Stimulated activated CD8-positive, alpha-beta memory T cell treated with anti-CD3 and anti-CD28 coated beads, Interleukin-15, amount 100 ng/mL, for 48 hours (primary cell): ENCODE data around the gene P2RY8.
"Not testable (repeated sequence)": the region's sequence is repeated elsewhere in the genome, so short reads cannot be mapped to it uniquely, and the experiment has no call there.

Source experiments
- DNase-seq, 2 donors: peaks; one replicate each; pipeline ENCODE4 v3.0.0-alpha.2; 2020; ENCODE audit warnings: low read depth in 2 of 2

Gene P2RY8

DNA sequence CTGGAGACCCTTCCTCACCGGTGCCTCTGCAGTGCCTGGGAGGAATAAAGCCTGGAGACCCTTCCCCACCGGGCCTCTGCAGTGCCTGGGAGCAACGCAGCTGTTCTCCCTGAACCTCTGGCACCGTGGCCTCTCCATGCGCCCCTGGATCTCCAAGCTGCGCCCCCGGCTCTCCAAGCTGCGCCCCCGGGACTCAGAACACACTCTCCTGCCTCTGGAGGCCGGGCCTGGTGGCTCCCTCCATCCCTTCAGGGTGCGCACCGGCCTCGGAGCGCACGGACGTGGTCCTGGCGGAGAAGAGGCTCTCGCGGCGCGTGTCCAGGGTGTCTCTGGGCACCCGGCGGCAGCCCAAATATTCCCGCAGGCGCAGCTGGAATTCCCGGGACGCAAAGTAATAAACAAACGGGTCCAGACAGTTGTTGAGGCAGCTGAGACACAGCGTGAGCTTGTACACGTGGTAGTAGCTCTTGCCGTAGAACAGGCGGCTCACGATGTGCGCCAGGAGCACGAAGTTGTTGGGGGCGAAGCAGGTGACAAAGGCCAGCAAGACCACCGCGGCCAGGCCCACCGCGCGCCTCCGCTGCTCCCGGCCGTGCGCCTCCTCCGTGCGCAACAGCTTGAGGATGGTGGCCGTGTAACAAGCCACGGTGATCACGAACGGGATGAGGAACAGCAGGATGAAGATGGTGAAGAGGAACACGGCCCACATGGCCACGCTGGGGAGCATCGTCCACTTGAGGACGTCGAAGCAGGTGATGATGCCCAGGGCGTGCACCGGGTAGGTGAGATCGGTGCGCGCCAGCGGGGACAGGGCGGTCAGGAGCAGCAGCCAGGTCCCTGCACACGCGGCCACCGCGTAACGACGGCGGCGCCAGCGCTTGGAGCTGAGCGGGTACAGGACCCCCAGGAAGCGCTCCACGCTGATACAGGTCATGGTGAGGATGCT lies 71.4 kb downstream of the P2RY8 start:
- DNase-seq: no peak

DNA sequence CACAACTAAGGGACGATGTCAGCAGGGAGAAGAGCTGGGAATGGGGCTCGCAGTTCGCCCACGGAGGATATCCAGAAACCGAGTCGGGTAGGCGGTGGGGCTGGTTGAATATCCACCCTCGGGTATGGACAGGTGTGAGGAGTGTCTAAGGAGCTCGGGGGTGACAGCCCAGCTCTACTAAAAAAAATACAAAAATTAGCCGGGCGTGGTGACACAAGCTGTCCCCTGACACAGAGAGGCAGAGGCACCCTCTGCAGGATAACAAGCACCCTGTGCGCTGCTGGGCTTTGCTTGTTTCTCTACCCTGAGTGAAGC lies 72.1 kb downstream of the P2RY8 start:
- DNase-seq: no peak

DNA sequence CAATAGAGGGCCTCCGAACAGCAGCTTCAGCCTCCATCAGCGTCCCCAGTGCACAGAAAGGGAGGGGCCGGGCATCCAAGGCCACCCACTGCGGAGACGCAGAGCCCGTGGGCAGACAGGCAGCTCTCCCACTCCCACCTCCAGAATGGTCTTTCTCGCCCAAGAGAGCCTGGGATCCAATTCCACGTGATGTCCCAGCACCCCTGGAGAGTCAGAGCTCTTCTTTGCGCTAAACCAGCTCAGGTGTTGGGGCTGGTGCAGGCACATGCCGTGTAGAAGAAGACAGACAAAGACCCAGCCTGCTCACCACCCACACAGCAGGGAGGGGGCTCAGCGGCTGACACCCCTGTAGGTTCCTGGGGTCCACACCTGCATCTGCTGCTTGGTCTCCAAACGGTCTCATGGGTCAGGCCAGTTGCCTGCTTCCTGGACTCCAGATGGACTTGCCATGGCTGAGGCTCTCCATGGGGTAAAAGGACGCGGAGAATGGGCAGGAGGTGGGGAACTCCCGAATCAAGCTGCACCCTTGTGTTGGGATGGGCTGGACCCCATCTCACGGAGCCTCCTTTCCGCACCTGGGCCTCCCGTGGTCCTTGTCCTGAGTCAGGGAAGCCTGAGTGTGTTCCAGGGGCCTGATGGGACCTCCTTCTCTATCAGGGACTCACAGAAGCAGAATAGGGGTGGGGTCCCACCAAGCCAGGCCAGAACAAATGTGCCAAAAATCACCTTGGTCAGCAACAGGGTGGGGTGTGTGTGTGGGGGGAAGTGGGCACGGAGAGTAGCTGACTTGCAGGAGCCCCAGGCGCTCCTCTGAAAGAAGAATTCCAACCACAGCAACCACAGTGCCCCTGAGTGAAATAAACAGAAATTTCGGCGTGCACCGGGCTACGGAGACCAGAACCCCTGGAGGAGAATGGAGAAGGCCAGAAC lies 72.7 kb downstream of the P2RY8 start:
- DNase-seq: peak in 1 of 2 donors; percentile 45

DNA sequence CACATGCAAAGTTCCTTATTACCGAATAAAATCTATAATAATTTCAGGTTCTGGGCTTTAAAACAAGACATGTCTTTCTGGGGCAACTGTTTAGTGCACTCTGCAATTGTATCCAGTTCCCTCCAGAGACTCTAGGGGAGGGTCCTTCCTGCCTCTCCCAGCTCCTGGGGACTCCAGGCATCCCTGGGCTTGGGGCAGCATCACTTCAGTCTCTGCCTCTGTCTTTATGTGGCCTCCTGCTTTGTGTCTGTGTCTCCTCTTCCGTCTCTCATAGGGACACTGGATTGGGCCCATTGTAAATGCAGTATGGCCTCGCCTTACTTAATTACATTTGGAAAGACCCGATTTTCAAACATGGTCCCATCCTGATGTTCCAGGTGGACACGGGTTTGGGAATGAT lies 73.4 kb downstream of the P2RY8 start:
- DNase-seq: no peak

DNA sequence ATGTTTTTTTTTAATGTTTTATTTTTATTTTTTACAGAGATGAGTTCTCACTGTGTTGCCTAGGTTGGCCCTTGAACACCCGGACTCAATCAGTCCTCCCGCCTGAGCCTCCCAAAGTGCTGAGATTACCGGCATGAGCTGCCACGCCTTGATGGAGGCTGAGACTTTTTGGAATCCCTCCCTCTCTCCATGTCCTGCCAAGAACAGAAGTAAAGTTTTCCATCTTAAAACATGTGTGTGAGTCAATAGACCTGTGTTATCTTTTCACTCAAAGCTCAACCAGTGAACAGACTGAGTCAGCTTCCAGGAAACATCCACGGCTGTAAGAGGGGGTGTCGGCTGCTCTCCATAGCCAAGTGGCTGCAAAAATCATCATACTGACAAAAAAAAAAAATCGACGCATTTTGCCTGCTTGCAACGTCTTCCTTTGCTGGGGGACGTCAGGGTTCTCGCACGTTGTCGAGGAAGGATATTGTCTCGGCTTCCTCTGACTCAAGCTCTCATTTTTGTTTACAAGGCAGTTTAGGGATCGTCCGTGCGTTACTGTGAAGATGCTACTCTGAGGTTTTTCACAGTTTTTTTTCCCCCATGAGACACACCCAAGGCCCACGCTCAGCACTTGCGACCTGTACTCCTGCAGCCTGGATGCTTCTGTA lies 74.3 kb downstream of the P2RY8 start:
- peak; percentile 56 to 71 for DNase-seq

DNA sequence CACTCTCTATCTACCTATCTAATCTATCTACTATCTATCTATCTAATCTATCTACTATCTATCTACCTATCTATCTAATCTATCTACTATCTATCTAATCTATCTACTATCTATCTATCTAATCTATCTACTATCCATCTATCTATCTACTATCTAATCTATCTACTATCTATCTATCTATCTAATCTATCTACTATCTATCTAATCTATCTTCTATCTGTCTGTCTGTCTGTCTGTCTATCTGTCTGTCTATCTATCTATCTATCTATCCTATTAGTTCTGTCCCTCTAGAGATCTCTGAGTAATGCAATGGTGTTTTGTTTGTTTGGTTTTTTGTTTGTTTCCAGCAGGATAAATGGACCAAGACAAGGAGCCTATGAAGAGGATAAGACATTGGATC lies 74.9 kb downstream of the P2RY8 start:
- DNase-seq: no peak

DNA sequence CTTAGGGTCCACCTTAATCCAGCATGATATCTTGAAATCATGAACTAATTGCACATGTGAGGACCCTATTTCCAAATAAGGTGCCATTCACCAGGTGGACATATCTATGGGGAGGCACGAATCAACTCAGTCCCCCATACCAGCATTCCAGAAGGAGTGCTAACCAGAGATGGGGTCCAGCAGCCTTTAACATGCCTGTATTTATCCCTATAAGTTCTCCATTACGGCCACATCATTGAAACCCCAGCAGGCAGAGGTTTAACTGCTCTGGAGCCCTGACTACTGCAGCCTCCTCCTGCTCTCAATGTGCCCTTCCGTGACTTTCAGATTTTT lies 81.1 kb downstream of the P2RY8 start:
- DNase-seq: no peak

DNA sequence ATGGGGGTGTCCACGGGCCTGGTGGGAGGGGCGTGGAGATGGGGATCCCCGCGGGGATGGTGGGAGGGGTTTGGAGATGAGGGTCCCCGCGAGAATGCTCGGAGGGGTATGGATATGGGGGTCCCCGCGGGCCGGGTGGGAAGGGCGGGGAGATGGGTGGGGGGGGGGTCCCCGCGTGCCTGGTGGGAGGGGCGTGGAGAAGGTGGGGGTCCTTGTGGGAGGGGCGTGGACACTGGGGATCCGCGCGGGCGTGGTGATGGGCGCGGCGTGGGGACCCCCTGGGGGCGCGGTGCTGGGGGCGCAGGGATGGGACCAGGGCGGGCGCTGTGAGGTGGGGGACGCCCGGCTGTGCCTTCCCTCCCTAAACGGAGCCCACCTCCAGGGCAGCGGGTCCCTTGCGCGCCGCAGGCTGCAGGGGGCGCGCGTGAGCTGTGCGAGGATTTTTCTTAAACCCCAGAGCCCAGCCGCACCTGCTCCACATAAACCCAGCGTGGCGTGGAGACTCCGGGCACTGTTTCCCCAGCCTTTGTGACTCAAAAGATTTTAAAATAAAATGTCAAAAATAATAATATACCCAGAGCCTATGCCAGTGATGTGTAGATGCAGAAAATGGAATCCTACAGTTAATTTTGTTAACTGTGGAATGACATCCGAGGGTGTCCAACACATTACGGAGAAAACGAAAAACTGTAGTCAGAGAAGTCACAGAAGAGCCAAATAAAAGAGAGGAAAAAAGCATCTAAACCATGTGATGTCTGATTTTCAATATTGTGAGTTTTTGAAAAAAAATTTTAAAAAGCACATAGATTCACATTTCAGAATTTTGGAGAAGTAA lies 82.8 kb downstream of the P2RY8 start:
- DNase-seq: peak; percentile 83 to 84

DNA sequence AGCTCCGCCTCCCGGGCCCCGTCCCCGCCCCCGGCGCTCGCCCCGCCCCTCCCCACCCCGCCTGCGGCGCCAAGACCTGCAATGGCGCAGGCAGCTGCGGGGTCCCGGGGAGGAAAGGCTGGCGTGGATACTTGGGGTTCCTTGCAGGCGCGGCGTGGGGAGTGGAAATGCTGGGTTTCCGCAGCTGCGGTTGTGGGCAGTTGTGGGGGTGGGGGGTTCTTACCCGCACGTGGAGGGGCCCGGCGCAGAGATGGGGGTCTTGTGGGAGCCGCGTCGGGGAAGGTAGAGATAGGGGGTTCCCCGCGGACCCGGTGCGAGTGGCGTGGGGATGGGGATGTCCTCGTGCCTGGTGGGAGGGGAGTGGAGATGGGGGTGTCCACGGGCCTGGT lies 83.6 kb downstream of the P2RY8 start:
- DNase-seq: no peak

DNA sequence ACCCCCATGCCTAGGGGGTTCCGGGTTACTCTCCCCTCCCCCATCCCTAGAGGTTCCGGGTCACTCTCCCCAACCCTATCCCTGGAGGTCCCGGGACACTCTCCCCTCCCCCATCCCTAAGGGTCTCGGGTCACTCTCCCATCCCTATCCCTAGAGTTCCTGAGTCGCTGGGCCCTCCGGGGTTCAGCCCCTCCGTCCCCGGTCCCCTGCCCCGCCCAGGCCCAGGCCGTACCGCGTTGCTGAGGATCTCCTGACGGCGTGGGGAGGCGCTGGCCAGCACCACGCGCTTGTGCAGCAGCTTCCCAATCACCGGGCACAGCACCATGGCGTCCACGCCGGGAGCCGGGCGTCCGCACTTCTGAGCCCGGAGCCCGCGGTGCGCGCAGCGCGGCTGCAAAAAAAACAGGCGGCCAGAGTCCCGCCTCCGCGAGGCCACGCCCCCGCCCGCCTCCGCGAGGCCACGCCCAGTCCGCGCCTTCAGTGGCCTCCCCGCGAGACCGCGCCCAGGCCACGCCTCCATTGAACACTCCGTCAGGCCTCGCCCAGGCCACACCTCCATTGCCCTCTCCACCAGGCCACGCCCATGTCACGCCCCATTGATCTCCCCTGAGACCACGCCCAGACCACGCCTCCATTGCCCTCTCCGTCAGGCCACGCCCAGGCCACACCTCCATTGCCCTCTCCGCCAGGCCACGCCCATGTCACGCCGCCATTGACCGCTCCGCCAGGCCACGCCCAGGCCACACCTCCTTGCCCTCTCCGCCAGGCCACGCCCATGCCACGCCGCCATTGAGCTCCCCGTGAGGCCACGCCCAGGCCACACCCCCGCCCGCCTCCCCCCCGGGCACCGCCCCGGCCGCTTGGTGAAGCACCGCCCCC lies 84.2 kb downstream of the P2RY8 start, which contains the start of gene ASMTL:
Gene ASMTL (minus strand): TSS at position 394 of the 879 bp plus-strand sequence. CDS start 69 bp downstream, at position 325.
- DNase-seq: peak; percentile 99

DNA sequence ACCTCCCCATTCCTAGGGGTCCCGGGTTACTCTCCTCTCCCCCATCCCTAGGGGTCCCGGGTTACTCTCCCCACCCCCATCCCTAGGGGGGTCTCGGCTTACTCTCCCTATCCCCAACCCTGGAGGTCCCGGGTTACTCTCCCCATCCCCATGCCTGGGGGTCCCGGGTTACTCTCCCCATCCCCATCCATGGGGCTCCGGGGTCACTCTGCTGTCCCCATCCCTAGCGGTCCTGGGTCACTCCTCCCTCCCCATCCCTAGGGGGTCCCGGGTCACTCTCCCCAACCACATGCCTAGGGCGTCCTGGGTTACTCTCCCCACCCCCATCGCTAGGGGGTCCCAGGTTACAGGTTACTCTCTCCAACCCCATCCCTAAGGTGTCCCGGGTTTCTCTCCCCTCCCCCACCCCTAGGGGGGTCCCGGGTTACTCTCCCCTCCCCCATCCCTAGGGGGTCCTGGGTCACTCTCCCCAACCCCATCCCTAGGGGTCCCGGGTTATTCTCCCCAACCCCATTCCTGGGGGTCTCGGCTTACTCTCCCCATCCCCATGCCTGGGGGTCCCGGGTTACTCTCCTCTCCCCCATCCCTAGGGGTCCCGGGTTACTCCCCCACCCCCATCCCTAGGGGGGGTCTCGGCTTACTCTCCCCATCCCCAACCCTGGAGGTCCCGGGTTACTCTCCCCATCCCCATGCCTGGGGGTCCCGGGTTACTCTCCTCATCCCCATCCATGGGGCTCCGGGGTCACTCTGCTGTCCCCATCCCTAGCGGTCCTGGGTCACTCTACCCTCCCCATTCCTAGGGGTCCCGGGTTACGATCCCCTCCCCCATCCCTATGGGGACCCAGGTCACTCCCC lies 85.1 kb downstream of the P2RY8 start:
- no peak for DNase-seq

DNA sequence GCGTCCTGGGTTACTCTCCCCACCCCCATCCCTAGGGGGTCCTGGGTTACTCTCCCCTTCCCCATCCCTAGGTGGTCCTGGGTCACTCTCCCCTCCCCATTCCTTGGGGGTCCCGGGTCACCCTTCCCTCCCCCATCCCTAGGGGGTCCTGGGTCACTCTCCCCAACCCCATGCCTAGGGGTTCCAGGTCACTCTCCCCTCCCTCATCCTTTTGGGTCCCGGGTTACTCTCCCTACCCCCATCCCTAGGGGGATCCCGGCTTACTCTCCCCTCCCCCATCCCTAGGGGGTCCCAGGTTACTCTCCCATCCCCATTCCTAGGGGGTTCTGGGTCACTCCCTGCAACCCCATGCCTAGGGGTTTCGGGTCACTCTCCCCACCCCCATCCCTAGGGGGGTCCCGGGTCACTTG lies 85.7 kb downstream of the P2RY8 start:
- no peak for DNase-seq

DNA sequence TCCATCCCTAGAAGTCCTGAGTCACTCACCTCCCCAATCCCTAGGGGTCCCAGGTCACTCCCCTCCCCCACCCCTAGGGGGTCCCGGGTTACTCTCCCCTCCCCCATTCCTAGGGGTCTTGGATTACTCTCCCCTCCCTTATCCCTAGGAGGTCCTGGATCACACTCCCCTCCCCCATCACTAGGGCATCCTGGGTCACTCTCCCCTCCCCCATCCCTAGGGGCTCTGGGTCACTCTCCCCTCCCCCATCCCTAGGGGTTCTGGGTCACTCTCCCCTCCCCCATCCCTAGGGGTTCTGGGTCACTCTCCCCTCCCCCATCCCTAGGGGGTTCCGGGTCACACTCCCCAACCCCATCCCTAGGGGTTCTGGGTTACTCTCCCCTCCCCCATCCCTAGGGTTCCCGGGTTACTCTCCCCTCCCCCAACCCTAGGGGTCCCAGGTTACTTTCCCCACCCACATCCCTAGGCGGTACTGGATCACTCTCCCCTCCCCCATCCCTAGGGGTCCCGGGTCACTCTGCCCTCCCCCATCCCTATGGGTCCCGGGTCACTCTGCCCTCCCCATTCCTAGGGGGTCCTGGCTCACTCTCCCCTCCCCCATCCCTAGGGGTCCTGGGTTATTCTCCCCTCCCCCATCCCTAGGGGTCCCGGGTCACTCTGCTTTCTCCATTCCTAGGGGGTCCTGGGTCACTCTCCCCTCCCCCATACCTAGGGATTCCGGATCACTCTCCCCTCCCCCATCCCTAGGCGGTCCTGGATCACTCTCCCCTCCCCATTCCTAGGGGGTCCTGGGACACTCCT lies 86.4 kb downstream of the P2RY8 start:
- DNase-seq: no peak

DNA sequence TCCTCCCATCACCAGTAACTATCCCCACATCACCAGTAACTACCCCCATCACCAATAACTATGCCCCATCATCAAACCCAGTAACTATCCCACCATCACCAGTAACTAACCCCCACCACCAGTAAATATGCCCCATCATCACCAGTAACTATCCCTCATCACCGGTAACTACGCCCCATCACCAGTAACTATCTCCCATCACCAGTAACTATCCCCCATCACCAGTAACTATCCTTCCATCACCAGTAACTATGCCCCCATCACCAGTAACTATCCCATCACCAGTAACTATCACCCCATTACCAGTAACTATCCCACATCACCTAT lies 87.2 kb downstream of the P2RY8 start:
- DNase-seq: no peak

DNA sequence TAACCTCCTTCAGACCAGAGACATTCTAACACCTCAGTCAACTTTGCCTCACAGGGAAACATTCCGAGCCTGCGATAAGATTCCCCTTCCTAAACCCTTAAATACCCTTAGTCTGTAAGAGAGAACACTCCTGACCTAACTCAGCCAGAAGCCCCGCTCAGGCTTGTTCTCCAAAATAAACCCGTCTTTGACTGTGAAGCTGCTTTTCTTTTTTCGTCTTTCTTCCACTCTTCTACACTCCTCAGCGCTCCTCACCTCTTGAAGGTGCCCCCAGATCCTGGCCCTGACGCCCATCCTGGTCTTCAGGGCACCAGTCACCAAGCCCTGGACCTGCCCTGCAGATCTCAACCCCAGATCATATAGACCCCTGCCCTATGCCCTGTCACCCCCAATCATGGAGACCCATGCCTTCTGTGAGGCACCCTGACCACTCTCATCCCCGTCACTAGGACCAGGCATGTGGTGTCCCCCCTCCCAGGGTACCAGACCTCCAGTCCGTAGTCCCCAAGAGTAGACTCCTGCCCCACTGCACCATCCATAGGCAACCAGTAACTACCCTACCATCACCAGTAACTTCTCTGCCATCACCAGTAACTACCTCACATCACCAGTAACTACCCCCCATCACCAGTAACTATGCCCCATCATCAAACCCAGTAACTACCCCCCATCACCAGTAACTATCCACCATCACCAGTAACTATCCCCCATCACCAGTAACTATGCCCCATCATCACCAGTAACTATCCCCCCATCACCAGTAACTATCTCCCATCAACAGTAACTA lies 87.8 kb downstream of the P2RY8 start:
- DNase-seq: no peak

DNA sequence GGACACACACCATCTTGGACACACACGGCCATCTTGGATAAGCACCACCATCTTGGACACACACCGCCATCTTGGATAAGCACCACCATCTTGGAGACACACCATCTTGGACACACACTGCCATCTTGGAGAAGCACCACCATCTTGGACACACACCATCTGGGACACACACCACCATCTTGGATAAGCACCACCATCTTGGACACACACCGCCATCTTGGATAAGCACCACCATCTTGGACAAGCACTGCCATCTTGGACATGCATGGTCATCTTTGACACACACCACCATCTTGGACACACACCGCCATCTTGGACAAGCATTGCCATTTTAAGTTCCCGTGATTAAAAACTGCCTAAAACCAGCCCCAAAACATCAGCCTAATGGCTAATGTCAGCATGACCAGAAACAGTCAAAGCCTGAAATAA lies 88.4 kb downstream of the P2RY8 start:
- DNase-seq: not testable (repeated sequence)

DNA sequence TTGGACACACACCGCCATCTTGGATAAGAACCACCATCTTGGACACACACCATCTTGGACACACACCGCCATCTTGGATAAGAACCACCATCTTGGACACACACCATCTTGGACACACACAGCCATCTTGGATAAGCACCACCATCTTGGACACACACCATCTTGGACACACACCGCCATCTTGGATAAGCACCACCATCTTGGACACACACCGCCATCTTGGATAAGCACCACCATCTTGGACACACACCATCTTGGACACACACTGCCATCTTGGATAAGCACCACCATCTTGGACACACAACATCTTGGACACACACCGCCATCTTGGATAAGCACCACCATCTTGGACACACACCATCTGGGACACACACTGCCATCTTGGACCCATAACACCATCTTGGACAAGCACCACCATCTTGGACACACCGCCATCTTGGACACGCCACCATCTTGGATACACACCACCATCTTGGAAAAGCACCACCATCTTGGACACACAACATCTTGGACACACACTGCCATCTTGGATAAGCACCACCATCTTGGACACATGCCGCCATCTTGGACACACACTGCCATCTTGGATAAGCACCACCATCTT lies 88.9 kb downstream of the P2RY8 start:
- DNase-seq: not testable (repeated sequence)
